ENCODE results near the gene PCED1B.

Gene PCED1B

GRCh38 chr12:47134005-47134404 is 54.6 kb downstream of the PCED1B start:
- CTCF ChIA-PET = no interaction called here
- Mint-ChIP-seq H3K4me3 (no peak overlapping the region), H3K27ac (no peak overlapping the region), H3K9me3 (peaks cover under 1% of the 10 kb centered on the region), H3K36me3 (peaks cover 25% of the 10 kb centered on the region), H3K4me1 (no peaks in the 10 kb centered on the region), H3K27me3 (no peaks in the 10 kb centered on the region)
- DNase-seq = no peak

- CTCF ChIA-PET = no interaction called here
- no peaks in the 10 kb centered on the region for H3K4me1 Mint-ChIP-seq
- H3K27me3 Mint-ChIP-seq = no peaks in the 10 kb centered on the region
- H3K36me3 Mint-ChIP-seq = peaks cover 36% of the 10 kb centered on the region
- peaks cover 11% of the 10 kb centered on the region for H3K9me3 Mint-ChIP-seq
- no peak overlapping the region for H3K27ac Mint-ChIP-seq
- no peak for DNase-seq
- H3K4me3 Mint-ChIP-seq = no peak overlapping the region
Measured at GRCh38 chr12:47135578-47135977, 56.2 kb downstream of the PCED1B start.

- Mint-ChIP-seq H3K9me3 (peaks cover 11% of the 10 kb centered on the region), H3K4me1 (no peaks in the 10 kb centered on the region), H3K27me3 (no peaks in the 10 kb centered on the region), H3K36me3 (peaks cover 38% of the 10 kb centered on the region), H3K27ac (no peak overlapping the region), H3K4me3 (no peak overlapping the region)
- DNase-seq = no peak
- CTCF ChIA-PET = interaction anchor here (0.9 kb wide), 1 partner anchor 269 kb away, joined by 3 read pairs; no protein-coding TSS in a partner anchor
Measured at GRCh38 chr12:47139000-47139681, 59.7 kb downstream of the PCED1B start.

GRCh38 chr12:47141459-47141858 is 62.0 kb downstream of the PCED1B start:
- no peak overlapping the region for H3K27ac Mint-ChIP-seq
- H3K36me3 Mint-ChIP-seq = peaks cover 42% of the 10 kb centered on the region
- CTCF ChIA-PET = no interaction called here
- peaks cover 11% of the 10 kb centered on the region for H3K9me3 Mint-ChIP-seq
- H3K4me1 Mint-ChIP-seq = peaks cover 17% of the 10 kb centered on the region
- no peak for DNase-seq
- H3K4me3 Mint-ChIP-seq = no peak overlapping the region
- no peaks in the 10 kb centered on the region for H3K27me3 Mint-ChIP-seq

GRCh38 chr12:47144769-47145168 is 65.3 kb downstream of the PCED1B start:
- no peak for DNase-seq
- no peaks in the 10 kb centered on the region for H3K27me3 Mint-ChIP-seq
- H3K9me3 Mint-ChIP-seq = peaks cover 2% of the 10 kb centered on the region
- H3K4me3 Mint-ChIP-seq = no peak overlapping the region
- peaks cover 46% of the 10 kb centered on the region for H3K36me3 Mint-ChIP-seq
- H3K4me1 Mint-ChIP-seq = peaks cover 17% of the 10 kb centered on the region
- H3K27ac Mint-ChIP-seq = no peak overlapping the region
- CTCF ChIA-PET = interaction anchor here (0.5 kb wide), 1 partner anchor 1333 kb away, joined by 3 read pairs; no protein-coding TSS in a partner anchor

GRCh38 chr12:47145188-47145587 is 65.8 kb downstream of the PCED1B start:
- H3K27ac Mint-ChIP-seq = no peak overlapping the region
- no peaks in the 10 kb centered on the region for H3K27me3 Mint-ChIP-seq
- CTCF ChIA-PET = interaction anchor here (0.5 kb wide), 1 partner anchor 1333 kb away, joined by 3 read pairs; no protein-coding TSS in a partner anchor
- peaks cover 44% of the 10 kb centered on the region for H3K36me3 Mint-ChIP-seq
- DNase-seq = no peak
- peaks cover 17% of the 10 kb centered on the region for H3K4me1 Mint-ChIP-seq
- peaks cover 2% of the 10 kb centered on the region for H3K9me3 Mint-ChIP-seq
- H3K4me3 Mint-ChIP-seq = no peak overlapping the region

- no peak overlapping the region for H3K27ac Mint-ChIP-seq
- CTCF ChIA-PET = no interaction called here
Measured at GRCh38 chr12:47147739-47148138, 68.3 kb downstream of the PCED1B start.

GRCh38 chr12:47149146-47149545 is 69.7 kb downstream of the PCED1B start:
- Mint-ChIP-seq H3K36me3 (peaks cover 53% of the 10 kb centered on the region), H3K9me3 (peaks cover 6% of the 10 kb centered on the region), H3K27ac (no peak overlapping the region), H3K27me3 (no peaks in the 10 kb centered on the region), H3K4me1 (peaks cover 17% of the 10 kb centered on the region), H3K4me3 (no peak overlapping the region)
- CTCF ChIA-PET = no interaction called here
- DNase-seq = no peak

More at GRCh38 chr12:47147739-47148138, 68.3 kb downstream of the PCED1B start:
- Mint-ChIP-seq H3K4me3 (no peak overlapping the region), H3K27me3 (no peaks in the 10 kb centered on the region), H3K36me3 (peaks cover 48% of the 10 kb centered on the region), H3K9me3 (peaks cover 6% of the 10 kb centered on the region), H3K4me1 (peaks cover 17% of the 10 kb centered on the region)
- DNase-seq = no peak

- H3K4me1 Mint-ChIP-seq = peaks cover 13% of the 10 kb centered on the region
- no peak overlapping the region for H3K4me3 Mint-ChIP-seq
- no peaks in the 10 kb centered on the region for H3K27me3 Mint-ChIP-seq
- DNase-seq = no peak
- no peak overlapping the region for H3K27ac Mint-ChIP-seq
- CTCF ChIA-PET = no interaction called here
- H3K9me3 Mint-ChIP-seq = peaks cover 6% of the 10 kb centered on the region
- peaks cover 48% of the 10 kb centered on the region for H3K36me3 Mint-ChIP-seq
Measured at GRCh38 chr12:47152095-47152494, 72.7 kb downstream of the PCED1B start.

GRCh38 chr12:47155457-47156166 is 76.2 kb downstream of the PCED1B start:
- CTCF ChIA-PET = interaction anchor here (0.9 kb wide), 1 partner anchor 242 kb away, joined by 3 read pairs; no protein-coding TSS in a partner anchor
- Mint-ChIP-seq H3K4me3 (no peak overlapping the region), H3K4me1 (peaks cover 17% of the 10 kb centered on the region), H3K9me3 (peaks cover 17% of the 10 kb centered on the region), H3K27ac (no peak overlapping the region), H3K27me3 (no peaks in the 10 kb centered on the region), H3K36me3 (peaks cover 49% of the 10 kb centered on the region)
- no peak for DNase-seq

GRCh38 chr12:47156167-47156736 is 76.8 kb downstream of the PCED1B start:
- Mint-ChIP-seq H3K9me3 (peaks cover 20% of the 10 kb centered on the region), H3K27me3 (no peaks in the 10 kb centered on the region), H3K36me3 (peaks cover 53% of the 10 kb centered on the region), H3K4me1 (peaks cover 17% of the 10 kb centered on the region), H3K4me3 (no peak overlapping the region), H3K27ac (peak overlapping the region; percentile 3)
- CTCF ChIA-PET = interaction anchor here (0.9 kb wide), 1 partner anchor 241 kb away, joined by 3 read pairs; no protein-coding TSS in a partner anchor
- DNase-seq = no peak

GRCh38 chr12:47158792-47159191 is 79.4 kb downstream of the PCED1B start:
- DNase-seq = no peak
- Mint-ChIP-seq H3K27me3 (no peaks in the 10 kb centered on the region), H3K4me3 (no peak overlapping the region), H3K27ac (no peak overlapping the region), H3K4me1 (peaks cover 17% of the 10 kb centered on the region), H3K36me3 (peaks cover 65% of the 10 kb centered on the region), H3K9me3 (peaks cover 20% of the 10 kb centered on the region)
- CTCF ChIA-PET = interaction anchor here (0.6 kb wide), 1 partner anchor 484 kb away, joined by 3 read pairs; no protein-coding TSS in a partner anchor

GRCh38 chr12:47159348-47159747 is 79.9 kb downstream of the PCED1B start:
- Mint-ChIP-seq H3K4me3 (no peak overlapping the region), H3K36me3 (peaks cover 65% of the 10 kb centered on the region), H3K27ac (no peak overlapping the region), H3K27me3 (no peaks in the 10 kb centered on the region), H3K4me1 (peaks cover 17% of the 10 kb centered on the region), H3K9me3 (peaks cover 20% of the 10 kb centered on the region)
- CTCF ChIA-PET = interaction anchor here (0.6 kb wide), 1 partner anchor 484 kb away, joined by 3 read pairs; no protein-coding TSS in a partner anchor
- no peak for DNase-seq
